GM21367 (cell line): ENCODE data around the gene CSMD2.

Source experiments
- ATAC-seq: cut with Tn5 transposase; IDR thresholded peaks from one replicate; pipeline ENCODE4 v1.9.1; 2021; ENCODE audit not compliant: unreplicated experiment

The CSMD2 gene

GRCh38 chr1:34009340-34009985 is 155.6 kb downstream of the CSMD2 start:
- ATAC-seq, result no peak

- no peak for ATAC-seq
These were observed 157.3 kb downstream of the CSMD2 start for GRCh38 chr1:34007760-34008159.

GRCh38 chr1:34005309-34005708 is 159.7 kb downstream of the CSMD2 start:
- no peak for ATAC-seq

- no peak for ATAC-seq
These were observed 162.2 kb downstream of the CSMD2 start for GRCh38 chr1:34002810-34003209.

GRCh38 chr1:33997127-33998036 is 167.6 kb downstream of the CSMD2 start:
- ATAC-seq, result no peak

GRCh38 chr1:33996281-33996680 is 168.7 kb downstream of the CSMD2 start:
- no peak for ATAC-seq

GRCh38 chr1:33993301-33993700 is 171.7 kb downstream of the CSMD2 start:
- no peak for ATAC-seq

- no peak for ATAC-seq
These were observed 174.7 kb downstream of the CSMD2 start for GRCh38 chr1:33990281-33990680.

- ATAC-seq, result no peak
These were observed 176.9 kb downstream of the CSMD2 start for GRCh38 chr1:33988161-33988560.

- ATAC-seq, result no peak
These were observed 178.5 kb downstream of the CSMD2 start for GRCh38 chr1:33986390-33987095.

GRCh38 chr1:33985656-33986055 is 179.4 kb downstream of the CSMD2 start:
- no peak for ATAC-seq

GRCh38 chr1:33984906-33985565 is 180.0 kb downstream of the CSMD2 start:
- no peak for ATAC-seq

GRCh38 chr1:33982419-33982818 is 182.6 kb downstream of the CSMD2 start:
- no peak for ATAC-seq

GRCh38 chr1:33979341-33979740 is 185.7 kb downstream of the CSMD2 start:
- no peak for ATAC-seq

GRCh38 chr1:33975961-33976360 is 189.1 kb downstream of the CSMD2 start:
- no peak for ATAC-seq

GRCh38 chr1:33973799-33974545 is 191.1 kb downstream of the CSMD2 start:
- no peak for ATAC-seq

- no peak for ATAC-seq
These were observed 192.2 kb downstream of the CSMD2 start for GRCh38 chr1:33972676-33973395.

- no peak for ATAC-seq
These were observed 193.1 kb downstream of the CSMD2 start for GRCh38 chr1:33971913-33972312.

- ATAC-seq, result no peak
These were observed 193.9 kb downstream of the CSMD2 start for GRCh38 chr1:33971018-33971710.
